T47D (cell line): ENCODE measurements around the gene TCIRG1.
"Not testable (repeated sequence)": the region's sequence is repeated elsewhere in the genome, so short reads cannot be mapped to it uniquely, and the experiment has no call there.

ENCODE experiments used
- DNase-seq, 2 experiments: peaks; one replicate each; pipeline versions ENCODE4 v3.0.0 to v3.0.0-alpha.2; 2011 to 2012; ENCODE audit warnings: low read depth in 1 of 2, low spot score in 1 of 2
- JUND ChIP-seq: IDR thresholded peaks from 2 replicates; pipeline ENCODE4 v1.6.1; 2012; ENCODE audit warnings: low read depth
- in situ Hi-C: cut with HindIII; loops from 2 replicates; pipeline ENCODE4 v1.10.0; 2016; ENCODE audit warnings: low sequenced_read_pairs, low pct_unique_long_range_greater_than_20kb

The TCIRG1 gene

DNA sequence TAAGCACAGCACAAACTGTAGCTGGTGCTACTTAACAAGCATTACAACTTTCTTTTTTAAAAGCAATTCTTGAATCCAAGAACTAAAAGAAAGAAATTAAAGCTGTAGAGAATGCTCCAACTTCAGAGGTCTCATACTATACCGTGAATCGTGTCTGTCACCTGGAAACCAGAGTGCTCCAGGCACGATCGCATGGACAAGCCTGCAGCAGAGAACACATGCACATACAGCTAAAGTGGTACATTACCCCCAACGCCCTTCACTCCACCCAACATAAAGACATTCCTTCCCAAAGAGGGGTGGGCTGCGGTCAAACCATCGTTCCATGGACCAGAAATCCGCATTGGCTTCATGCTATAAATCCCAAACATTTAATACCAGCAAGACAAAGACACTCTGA, 50.9 kb downstream of the TCIRG1 start:
- no peak for DNase-seq
- in situ Hi-C loops: no loop called here
- TF ChIP-seq JUND: no peak

- in situ Hi-C loops: no loop called here
Measured at GRCh38 chr11:68090287-68090686, 51.5 kb downstream of the TCIRG1 start.

DNA sequence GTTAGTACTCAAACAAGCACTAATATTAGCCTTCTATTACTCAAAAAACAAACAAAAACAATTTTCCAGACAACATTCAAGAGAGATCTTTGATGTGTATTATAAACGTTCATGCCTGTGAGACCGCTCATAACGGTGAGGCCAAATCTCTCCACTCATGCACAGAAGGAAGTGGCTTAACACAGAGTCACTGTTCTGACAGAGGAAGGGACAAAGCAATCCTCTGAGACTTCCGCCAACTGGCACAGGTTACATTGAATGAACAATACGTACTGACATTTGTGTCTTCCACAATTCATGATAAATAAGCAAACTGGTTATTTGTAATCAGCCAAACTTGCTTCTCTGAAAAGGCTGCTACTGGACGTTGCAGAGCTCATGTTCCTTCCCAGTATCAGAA, 51.9 kb downstream of the TCIRG1 start:
- no peak for DNase-seq
- in situ Hi-C loops: no loop called here
- no peak for TF ChIP-seq JUND

More at GRCh38 chr11:68090287-68090686, 51.5 kb downstream of the TCIRG1 start:
- no peak for TF ChIP-seq JUND
- no peak for DNase-seq

DNA sequence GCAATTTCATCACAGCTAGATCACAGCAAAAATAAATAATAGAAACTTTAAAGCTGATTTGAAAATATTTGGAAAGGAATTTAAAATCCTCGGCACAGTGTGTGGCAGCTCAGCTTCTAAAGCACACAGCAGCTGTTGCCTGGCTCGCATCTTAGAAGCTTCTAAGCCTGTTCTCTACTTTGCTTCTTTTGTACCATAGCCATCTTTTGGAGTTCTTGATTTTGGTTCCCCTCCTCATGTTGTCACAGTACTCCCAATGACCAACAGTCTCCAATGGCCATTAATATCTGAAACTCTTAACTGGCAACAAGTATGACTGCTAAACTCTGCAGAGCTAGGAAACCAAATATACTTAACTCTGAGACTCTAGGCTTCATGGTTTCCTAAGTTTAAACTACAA, 53.6 kb downstream of the TCIRG1 start:
- DNase-seq: no peak
- in situ Hi-C loops: no loop called here
- no peak for TF ChIP-seq JUND

DNA sequence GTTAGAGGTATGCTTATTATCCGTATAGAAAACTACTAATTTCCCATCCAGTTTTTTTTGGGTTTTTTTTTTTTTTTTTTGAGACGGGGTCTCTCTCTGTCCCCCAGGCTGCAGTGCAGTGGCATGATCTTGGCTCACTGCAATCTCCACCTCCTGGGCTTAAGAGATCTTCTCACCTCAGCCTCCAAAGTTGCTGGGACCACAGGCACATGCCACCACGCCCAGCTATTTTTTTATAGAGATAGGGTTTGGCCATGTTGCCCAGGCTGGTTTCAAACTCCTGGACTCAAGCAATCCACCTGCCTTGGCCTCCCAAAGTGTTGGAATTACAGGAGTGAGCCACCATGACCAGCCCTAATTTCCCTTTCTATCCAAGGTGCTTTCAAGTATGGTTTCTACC, 54.1 kb downstream of the TCIRG1 start:
- in situ Hi-C loops, DNase-seq: not testable (repeated sequence)

- no peak for DNase-seq
- in situ Hi-C loops: no loop called here
- no peak for TF ChIP-seq JUND
Measured at GRCh38 chr11:68093565-68093964, 54.7 kb downstream of the TCIRG1 start.

DNA sequence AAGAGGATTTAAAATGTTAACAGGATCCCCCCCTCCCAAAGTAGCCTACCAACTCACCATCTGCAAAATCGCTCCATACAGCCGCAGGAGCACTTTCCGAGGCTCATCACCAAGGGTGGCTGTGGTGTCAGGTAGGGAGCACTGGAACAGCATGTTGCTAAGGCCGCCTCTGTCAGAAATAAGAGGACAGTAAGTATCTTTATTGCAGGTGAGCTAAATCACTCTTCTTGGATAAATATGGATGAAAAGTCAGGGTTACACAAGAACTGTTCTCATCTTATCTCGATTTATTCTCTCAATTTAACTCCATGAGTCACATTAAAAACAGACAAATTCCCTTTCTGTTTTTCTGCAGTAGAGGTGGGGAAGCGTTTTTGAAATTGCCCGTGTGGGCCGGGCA, 58.1 kb downstream of the TCIRG1 start:
- no peak for TF ChIP-seq JUND
- DNase-seq: no peak
- in situ Hi-C loops: no loop called here

DNA sequence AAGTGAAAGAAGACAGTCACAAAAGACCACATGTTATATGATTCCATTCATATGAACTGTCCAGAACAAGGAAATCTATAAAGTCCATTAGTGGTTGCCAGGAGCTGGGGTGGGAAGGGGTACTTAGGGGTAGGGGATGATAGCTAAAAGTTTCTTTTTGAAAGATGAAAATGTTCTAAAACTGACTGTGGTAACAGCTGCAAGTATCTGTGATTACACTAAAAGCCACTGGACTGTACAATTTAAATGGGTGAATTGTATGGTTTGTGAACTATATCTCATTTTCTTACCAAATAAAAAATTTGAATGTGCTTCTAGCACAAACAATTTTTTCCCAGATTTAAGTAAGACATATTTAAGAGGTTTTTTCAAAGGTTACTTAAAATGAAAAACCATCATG, 60.2 kb downstream of the TCIRG1 start:
- in situ Hi-C loops: no loop called here
- no peak for DNase-seq
- no peak for TF ChIP-seq JUND

DNA sequence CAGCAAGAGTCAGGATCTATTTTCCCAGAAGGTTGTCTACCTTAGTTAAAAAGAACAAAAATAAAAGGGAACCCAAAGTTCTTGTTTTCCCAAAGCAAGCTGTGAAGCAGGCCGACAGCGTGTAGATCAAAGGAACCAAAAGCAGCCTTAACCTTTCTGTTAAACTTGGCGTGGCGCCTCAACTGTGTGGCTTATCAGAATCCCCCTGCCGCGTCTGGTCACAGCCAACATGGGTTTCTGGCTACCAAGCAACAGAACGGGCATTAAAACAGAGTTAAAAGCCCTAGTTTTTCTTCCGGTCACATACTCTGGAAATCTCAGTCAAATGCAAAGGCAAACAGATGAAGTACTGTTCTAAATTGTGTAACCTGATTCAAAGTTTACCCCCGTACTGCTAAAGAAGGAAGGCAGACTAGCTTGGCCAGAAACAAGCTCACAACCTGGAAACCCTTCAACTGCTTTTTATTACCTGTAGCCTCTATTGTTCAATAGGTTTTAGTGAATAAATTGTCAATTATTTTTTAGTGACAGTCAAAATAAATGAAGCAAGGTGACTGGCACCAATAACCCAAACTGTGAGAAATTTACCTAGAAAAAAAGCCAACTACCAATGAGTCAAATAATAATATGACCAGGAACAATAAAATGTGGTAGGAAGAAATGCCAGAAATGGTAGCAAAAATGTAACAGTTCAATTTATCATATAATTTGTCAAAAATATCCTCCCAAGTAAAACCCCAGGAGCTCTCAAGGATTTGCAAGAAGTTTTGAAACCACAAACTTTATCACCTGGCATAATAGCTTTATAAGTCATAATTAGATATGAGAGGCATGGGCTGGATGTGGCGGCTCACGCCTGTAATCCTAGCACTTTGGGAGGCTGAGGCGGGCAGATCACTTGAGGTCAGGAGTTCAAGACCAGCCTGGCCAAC, 60.9 kb downstream of the TCIRG1 start:
- in situ Hi-C loops: no loop called here
- TF ChIP-seq JUND: no peak
- peak in 1 of 2 experiments; percentile 64 for DNase-seq
